Right lung (tissue), 5 donors: ENCODE results near the gene PPP1R12B. TPM values are rescaled to one million over a fixed set of nuclear protein-coding genes. Genes with fewer than 3 reads are reported as not detected.
"Not testable (repeated sequence)": the region's sequence is repeated elsewhere in the genome, so short reads cannot be mapped to it uniquely, and the experiment has no call there.

Source experiments
- DNase-seq, 2 donors: peaks; one replicate each; pipeline ENCODE4 v3.0.0-alpha.2; 2013
- polyA plus RNA-seq, 5 donors: library from polyadenylated mRNA; unstranded; fragments of 120-200 nt; gene quantifications; one replicate each; pipeline versions ENCODE4 v1.2.1 to v1.2.3, GENCODE V29; 2013; ENCODE audit warnings: inconsistent platforms in 1 of 5, low replicate concordance in 1 of 5; ENCODE audit not compliant: insufficient read length in 5 of 5, insufficient read depth in 1 of 5

PPP1R12B gene
- polyA plus RNA-seq, 5 donors = 16.2 to 35.8 (median 32.4) TPM

GRCh38 chr1:202603435-202603834 is 254.9 kb downstream of the PPP1R12B start:
- no peak for DNase-seq

- DNase-seq = no peak
These were observed 257.0 kb downstream of the PPP1R12B start for GRCh38 chr1:202605515-202605914.

- DNase-seq = not testable (repeated sequence)
These were observed 263.5 kb downstream of the PPP1R12B start for GRCh38 chr1:202612036-202612435.

- no peak for DNase-seq
These were observed 265.1 kb downstream of the PPP1R12B start for GRCh38 chr1:202613571-202613970.

- DNase-seq = not testable (repeated sequence)
These were observed 266.1 kb downstream of the PPP1R12B start for GRCh38 chr1:202614363-202615207.

GRCh38 chr1:202615208-202615500 is 266.7 kb downstream of the PPP1R12B start:
- not testable (repeated sequence) for DNase-seq

- no peak for DNase-seq
These were observed 267.2 kb downstream of the PPP1R12B start for GRCh38 chr1:202615501-202616354.

GRCh38 chr1:202616355-202616915 is 267.9 kb downstream of the PPP1R12B start:
- no peak for DNase-seq

GRCh38 chr1:202619012-202619411 is 270.5 kb downstream of the PPP1R12B start:
- DNase-seq = not testable (repeated sequence)

GRCh38 chr1:202619505-202619904 is 271.0 kb downstream of the PPP1R12B start:
- DNase-seq = no peak

GRCh38 chr1:202620036-202620435 is 271.5 kb downstream of the PPP1R12B start:
- not testable (repeated sequence) for DNase-seq

- no peak for DNase-seq
These were observed 272.9 kb downstream of the PPP1R12B start for GRCh38 chr1:202621446-202621845.

GRCh38 chr1:202622388-202622787 is 273.9 kb downstream of the PPP1R12B start:
- no peak for DNase-seq

GRCh38 chr1:202623075-202623474 is 274.6 kb downstream of the PPP1R12B start:
- DNase-seq = no peak

- DNase-seq = not testable (repeated sequence)
These were observed 275.0 kb downstream of the PPP1R12B start for GRCh38 chr1:202623476-202623875.

GRCh38 chr1:202624088-202624780 is 275.7 kb downstream of the PPP1R12B start:
- DNase-seq = no peak

- DNase-seq = no peak
These were observed 276.2 kb downstream of the PPP1R12B start for GRCh38 chr1:202624781-202625108.

- no peak for DNase-seq
These were observed 277.2 kb downstream of the PPP1R12B start for GRCh38 chr1:202625416-202626360.

GRCh38 chr1:202627036-202627435 is 278.5 kb downstream of the PPP1R12B start:
- DNase-seq = not testable (repeated sequence)

- DNase-seq = no peak
These were observed 279.5 kb downstream of the PPP1R12B start for GRCh38 chr1:202627841-202628565.
